H1 (cell line): ENCODE measurements around the gene KRTAP29-1. TPM values are rescaled to one million over a fixed set of nuclear protein-coding genes. Genes with fewer than 3 reads are reported as not detected.

ENCODE experiments used
- CTCF ChIA-PET: fragments of 300-600 bp; sonication (Branson Sonifier 250); formaldehyde crosslinking; loops from one replicate; lab custom pipeline; 2021; ENCODE audit not compliant: partially characterized antibody; lab: Charles Lee
- POLR2A ChIA-PET: fragments of 300-600 bp; sonication (Branson Sonifier 250); formaldehyde crosslinking; loops from one replicate; lab custom pipeline; 2021; ENCODE audit warnings: inconsistent platforms; ENCODE audit not compliant: partially characterized antibody; lab: Charles Lee
- DNase-seq, 2 experiments: peaks; one replicate each; pipeline versions ENCODE4 v3.0.0 to v3.0.0-alpha.2; 2010 to 2022; ENCODE audit warnings: low spot score in 2 of 2, low read depth in 1 of 2, mixed read lengths in 1 of 2
- FAIRE-seq: peaks from 2 replicates; lab custom pipeline; 2011; peaks lifted over from hg19 to GRCh38; lab: Jason Lieb, UNC
- H2AFZ ChIP-seq: 2 replicates; pipeline ENCODE4 v1.8.1; 2012; ENCODE audit warnings: low read length, inconsistent platforms
- H2AK5ac ChIP-seq: 2 replicates; pipeline ENCODE4 v1.6.1; 2013; ENCODE audit warnings: low read depth, low read length
- H2BK120ac ChIP-seq: replicated peaks from 2 replicates; pipeline ENCODE3; 2013; ENCODE audit warnings: low read depth, low read length, inconsistent platforms
- H2BK12ac ChIP-seq: 2 replicates; pipeline ENCODE4 v1.6.1; 2013; ENCODE audit warnings: low read depth, low read length
- H2BK15ac ChIP-seq: 2 replicates; pipeline ENCODE4 v1.6.1; 2013; ENCODE audit warnings: low read length
- H2BK20ac ChIP-seq: 2 replicates; pipeline ENCODE4 v1.6.1; 2013; ENCODE audit warnings: low read length
- H2BK5ac ChIP-seq: 2 replicates; pipeline ENCODE4 v1.6.1; 2013; ENCODE audit warnings: low read depth, low read length
- H3K14ac ChIP-seq: 2 replicates; pipeline ENCODE4 v1.6.1; 2013; ENCODE audit warnings: inconsistent platforms; ENCODE audit not compliant: insufficient read length
- H3K18ac ChIP-seq: 2 replicates; pipeline ENCODE4 v1.6.1; 2013; ENCODE audit warnings: low read length; ENCODE audit errors: extremely low read depth
- H3K23ac ChIP-seq: 2 replicates; pipeline ENCODE4 v1.6.1; 2013; ENCODE audit warnings: inconsistent platforms; ENCODE audit not compliant: insufficient read length
- H3K23me2 ChIP-seq: 2 replicates; pipeline ENCODE4 v1.6.1; 2013; ENCODE audit warnings: low read depth, low read length
- H3K27ac ChIP-seq: 2 replicates; pipeline ENCODE4 v1.6.1; 2011; ENCODE audit warnings: low read depth, low read length, inconsistent platforms
- H3K27me3 ChIP-seq, 4 experiments: replicated peaks in 1 of 4; 1 replicate in 1 of 4; 2 replicates in 3 of 4; pipeline versions ENCODE4 v1.6.1 to v1.8.1; 2011 to 2013; ENCODE audit warnings: low read length in 3 of 4, mild to moderate bottlenecking in 3 of 4, inconsistent platforms in 2 of 4, mixed read lengths in 2 of 4, moderate library complexity in 1 of 4; ENCODE audit not compliant: control insufficient read depth in 3 of 4, insufficient read depth in 3 of 4; ENCODE audit errors: extremely low read depth in 1 of 4
- H3K36me3 ChIP-seq, 4 experiments: 2 replicates each; pipeline versions ENCODE4 v1.6.1 to v1.8.1; 2011 to 2013; ENCODE audit warnings: mild to moderate bottlenecking in 4 of 4, low read length in 3 of 4, moderate library complexity in 2 of 4, control low read depth in 1 of 4, inconsistent platforms in 1 of 4; ENCODE audit not compliant: insufficient read depth in 4 of 4, control insufficient read depth in 2 of 4
- H3K4ac ChIP-seq: replicated peaks from 2 replicates; pipeline ENCODE3; 2013; ENCODE audit warnings: low read length, low read depth, mixed read lengths, inconsistent platforms; ENCODE audit not compliant: insufficient read length
- H3K4me1 ChIP-seq, 4 experiments: replicated peaks in 1 of 4; 1 replicate in 1 of 4; 2 replicates in 3 of 4; pipeline versions ENCODE4 v1.6.1 to v1.8.1; 2011 to 2013; ENCODE audit warnings: low read length in 3 of 4, inconsistent platforms in 2 of 4, mixed read lengths in 1 of 4; ENCODE audit not compliant: insufficient read depth in 4 of 4, control insufficient read depth in 3 of 4
- H3K4me2 ChIP-seq, 2 experiments: 2 replicates each; pipeline versions ENCODE4 v1.6.1 to v1.8.1; 2011 to 2013; ENCODE audit warnings: low read depth in 2 of 2, low read length in 2 of 2, control low read depth in 1 of 2, inconsistent platforms in 1 of 2, mild to moderate bottlenecking in 1 of 2; ENCODE audit not compliant: insufficient read depth in 1 of 2
- H3K4me3 ChIP-seq, 4 experiments: fragments of 200-600, 300-600 bp in 1 of 4; sonication (generic), shearing (Covaris generic), sonication (Bioruptor Twin) in 1 of 4; 2 replicates each; pipeline versions ENCODE4 v1.5.1 to v1.8.1; 2011 to 2016; ENCODE audit warnings: low read length in 4 of 4, low read depth in 3 of 4, control low read depth in 2 of 4, inconsistent platforms in 2 of 4, mild to moderate bottlenecking in 2 of 4, mixed read lengths in 1 of 4, moderate library complexity in 1 of 4; ENCODE audit not compliant: insufficient read depth in 2 of 4; ENCODE audit errors: extremely low read depth in 1 of 4
- H3K56ac ChIP-seq: replicated peaks from 2 replicates; pipeline ENCODE3; 2013; ENCODE audit warnings: low read depth, mild to moderate bottlenecking, mixed read lengths, low read length, inconsistent platforms; ENCODE audit not compliant: insufficient read length
- H3K79me1 ChIP-seq: 2 replicates; pipeline ENCODE4 v1.6.1; 2013; ENCODE audit warnings: low read depth, low read length, control low read depth
- H3K79me2 ChIP-seq, 2 experiments: 2 replicates each; pipeline versions ENCODE4 v1.6.1 to v1.8.1; 2012 to 2013; ENCODE audit warnings: low read length in 2 of 2, mild to moderate bottlenecking in 2 of 2, inconsistent platforms in 1 of 2; ENCODE audit not compliant: insufficient read depth in 2 of 2, control insufficient read depth in 1 of 2
- H3K9ac ChIP-seq, 4 experiments: replicated peaks in 1 of 4; 1 replicate in 1 of 4; 2 replicates in 3 of 4; pipeline versions ENCODE4 v1.6.1 to v1.8.1; 2011 to 2013; ENCODE audit warnings: low read depth in 3 of 4, low read length in 3 of 4, control low read depth in 2 of 4, mild to moderate bottlenecking in 2 of 4, moderate library complexity in 2 of 4, inconsistent platforms in 1 of 4; ENCODE audit errors: extremely low read depth in 1 of 4
- H3K9me3 ChIP-seq, 2 experiments: 2 replicates each; pipeline versions ENCODE4 v1.6.1 to v1.8.1; 2012 to 2013; ENCODE audit warnings: mild to moderate bottlenecking in 2 of 2, moderate library complexity in 2 of 2, control low read depth in 1 of 2, inconsistent platforms in 1 of 2, low read depth in 1 of 2, low read length in 1 of 2, mixed read lengths in 1 of 2; ENCODE audit not compliant: insufficient read depth in 2 of 2
- H4K20me1 ChIP-seq, 2 experiments: replicated peaks in 1 of 2; 2 replicates each; pipeline versions ENCODE3 to v1.8.1; 2011 to 2013; ENCODE audit warnings: inconsistent platforms in 2 of 2, low read length in 2 of 2, mild to moderate bottlenecking in 1 of 2; ENCODE audit not compliant: insufficient read depth in 2 of 2, control insufficient read depth in 1 of 2
- H4K5ac ChIP-seq: 2 replicates; pipeline ENCODE4 v1.6.1; 2013; ENCODE audit warnings: low read length, low read depth, mixed read lengths, inconsistent platforms; ENCODE audit not compliant: insufficient read length
- H4K8ac ChIP-seq: 2 replicates; pipeline ENCODE4 v1.8.0; 2013; ENCODE audit warnings: mild to moderate bottlenecking, moderate library complexity, low read length, inconsistent platforms; ENCODE audit not compliant: insufficient read depth; ENCODE audit errors: extremely low read depth
- H4K91ac ChIP-seq: replicated peaks from 2 replicates; pipeline ENCODE3; 2013; ENCODE audit warnings: low read length, mixed read lengths, inconsistent platforms; ENCODE audit not compliant: insufficient read length
- ATF2 ChIP-seq: IDR thresholded peaks from 2 replicates; pipeline ENCODE4 v1.6.1; 2012; ENCODE audit warnings: low read length, inconsistent platforms
- CHD2 ChIP-seq: IDR thresholded peaks from 2 replicates; pipeline ENCODE4 v1.6.1; 2012; ENCODE audit warnings: low read length, improper control_type of control experiment
- HDAC2 ChIP-seq, 2 experiments: fragments of 300-600 bp in 1 of 2; sonication (generic) in 1 of 2; IDR thresholded peaks; 2 replicates each; pipeline ENCODE4 v1.6.1; 2011 to 2012; ENCODE audit warnings: low read depth in 2 of 2, low read length in 2 of 2, mild to moderate bottlenecking in 2 of 2, moderate library complexity in 2 of 2, borderline replicate concordance in 1 of 2, inconsistent platforms in 1 of 2
- KDM4A ChIP-seq: IDR thresholded peaks from one replicate; pipeline ENCODE4 v1.7.1; 2012; ENCODE audit warnings: low read depth, mild to moderate bottlenecking, moderate library complexity, low read length, inconsistent platforms; ENCODE audit not compliant: severe bottlenecking
- NANOG ChIP-seq: IDR thresholded peaks from 2 replicates; pipeline ENCODE4 v1.6.1; 2011; ENCODE audit warnings: low read length, low read depth, mild to moderate bottlenecking, inconsistent platforms; ENCODE audit not compliant: insufficient read depth, poor library complexity, severe bottlenecking
- RAD21 ChIP-seq, 2 experiments: IDR thresholded peaks in 1 of 2; conservative IDR thresholded peaks in 1 of 2; 2 replicates each; pipeline ENCODE4 v1.6.1; 2011; ENCODE audit warnings: low read depth in 2 of 2, low read length in 2 of 2, improper control_type of control experiment in 1 of 2, inconsistent platforms in 1 of 2, mild to moderate bottlenecking in 1 of 2, moderate library complexity in 1 of 2
- SIRT6 ChIP-seq: IDR thresholded peaks from one replicate; pipeline ENCODE4 v1.7.1; 2012; ENCODE audit warnings: low read length, inconsistent platforms
- SP2 ChIP-seq: IDR thresholded peaks from 2 replicates; pipeline ENCODE4 v1.6.1; 2012; ENCODE audit warnings: mild to moderate bottlenecking, low read length, inconsistent platforms
- TCF12 ChIP-seq: IDR thresholded peaks from 2 replicates; pipeline ENCODE4 v1.6.1; 2011; ENCODE audit warnings: low read depth, mild to moderate bottlenecking, low read length
- ZNF274 ChIP-seq: IDR thresholded peaks from 2 replicates; pipeline ENCODE4 v1.7.0; 2012; ENCODE audit warnings: low read length, borderline replicate concordance; ENCODE audit errors: extremely low read depth
- WGBS, 2 experiments: shearing (Covaris generic) in 1 of 2; methylation state at CpG; one replicate each; pipeline versions ENCODE4 v1.1.6 to v1.1.7; 2013 to 2015; ENCODE audit warnings: low lambda C conversion rate in 2 of 2, mixed read lengths in 2 of 2, inconsistent platforms in 1 of 2, low coverage in 1 of 2, missing lambda C conversion rate in 1 of 2; ENCODE audit not compliant: insufficient replicate concordance in 2 of 2, insufficient coverage in 1 of 2, insufficient read length in 1 of 2; ENCODE audit errors: extremely low coverage in 1 of 2, missing lambda C conversion rate in 1 of 2; 5-methylcytosine and 5-hydroxymethylcytosine counted together
- polyA plus RNA-seq, 7 experiments: library from polyadenylated mRNA; depleted of rRNA in 3 of 7; stranded (reverse) in 5 of 7; unstranded in 2 of 7; fragments of >200 nt in 5 of 7; fragments of 200-250 nt in 2 of 7; gene quantifications; 1 replicate in 5 of 7; 2 replicates in 1 of 7; 4 replicates in 1 of 7; pipeline versions ENCODE4 v1.2.1 to v1.2.3, GENCODE V29; 2011 to 2013; ENCODE audit warnings: missing spikeins in 2 of 7, mixed read lengths in 2 of 7
- total RNA-seq: library from RNA; stranded (reverse); fragmentation: NEBNext Ultra II Directional; extraction: Animal tissue kit (Norgen Biotek cat#: 25700); gene quantifications from 2 replicates; pipeline ENCODE4 v1.2.1, GENCODE V29; 2021

KRTAP29-1 gene
- total and polyA plus RNA-seq, 2 of the 8 experiments (the other 6 are each of a cell fraction or from before 2014, with no cell fraction given) = not detected

- H3K79me1 ChIP-seq = no peaks in the 10 kb centered on the region
- H3K79me2 ChIP-seq = no peaks in the 10 kb centered on the region
- no peak overlapping the region for H3K9ac ChIP-seq
- FAIRE-seq = no peak
- no peak overlapping the region for H3K14ac ChIP-seq
- H3K36me3 ChIP-seq = no peaks in the 10 kb centered on the region
- no peaks in the 10 kb centered on the region for H4K20me1 ChIP-seq
- H3K4me3 ChIP-seq = no peak overlapping the region
- H3K4me1 ChIP-seq = no peaks in the 10 kb centered on the region
- peaks cover 0 to 10% of the 10 kb centered on the region in 2 experiments; a peak in 2 of 4 replicates for H3K9me3 ChIP-seq
- DNase-seq = no peak
- no peak overlapping the region for H3K23ac ChIP-seq
- no peak overlapping the region for H2BK12ac ChIP-seq
- H2AFZ ChIP-seq = no peak overlapping the region
- H4K5ac ChIP-seq = no peak overlapping the region
- ChIA-PET POLR2A (no interaction called here), CTCF (no interaction called here)
- H3K23me2 ChIP-seq = no peaks in the 10 kb centered on the region
- no peak overlapping the region for H2BK5ac ChIP-seq
- WGBS, 2 experiments = 93% methylated on average over 3 of the region's 3 CpGs; no CpG with 5 or more reads in 1 of the 2 experiments
- no peak overlapping the region for H2BK15ac ChIP-seq
- H4K91ac ChIP-seq = no peak overlapping the region
- H2AK5ac ChIP-seq = no peak overlapping the region
- H2BK20ac ChIP-seq = no peak overlapping the region
- H3K18ac ChIP-seq = no peak overlapping the region
- no peak overlapping the region for H3K4me2 ChIP-seq
- H3K56ac ChIP-seq = no peak overlapping the region
- no peak overlapping the region for H3K4ac ChIP-seq
- H2BK120ac ChIP-seq = no peak overlapping the region
- H3K27ac ChIP-seq = no peak overlapping the region
- H4K8ac ChIP-seq = no peak overlapping the region
- H3K27me3 ChIP-seq = no peaks in the 10 kb centered on the region
- TF ChIP-seq SIRT6 = no peak
- no peak for TF ChIP-seq CHD2
- TF ChIP-seq KDM4A = no peak
- no peak for TF ChIP-seq HDAC2 (IDR thresholded peaks at IDR 0.05; ENCODE audit: borderline replicate concordance in 1 of 2, low read depth in 2 of 2, low read length in 2 of 2)
- TF ChIP-seq ZNF274 = no peak
- TF ChIP-seq SP2 = no peak
- no peak for TF ChIP-seq ATF2
- TF ChIP-seq TCF12 = no peak
- TF ChIP-seq RAD21 (IDR thresholded peaks at IDR 0.05 in 1 of 2, conservative IDR thresholded peaks at IDR 0.05 in 1 of 2; ENCODE audit: low read depth in 2 of 2, low read length in 2 of 2) = no peak
- no peak for TF ChIP-seq NANOG
Measured at GRCh38 chr17:41345992-41346391, 43.3 kb upstream of the KRTAP29-1 start.
